HG03469 (cell line): ENCODE data around the gene MMRN2.
"Not testable (repeated sequence)": the region's sequence is repeated elsewhere in the genome, so short reads cannot be mapped to it uniquely, and the experiment has no call there.

ENCODE experiments used
- ATAC-seq: cut with Tn5 transposase; IDR thresholded peaks from one replicate; pipeline ENCODE4 v1.9.1; 2021; ENCODE audit warnings: mild to moderate bottlenecking, moderate library complexity, moderate number of reproducible peaks; ENCODE audit not compliant: unreplicated experiment

The MMRN2 gene

DNA sequence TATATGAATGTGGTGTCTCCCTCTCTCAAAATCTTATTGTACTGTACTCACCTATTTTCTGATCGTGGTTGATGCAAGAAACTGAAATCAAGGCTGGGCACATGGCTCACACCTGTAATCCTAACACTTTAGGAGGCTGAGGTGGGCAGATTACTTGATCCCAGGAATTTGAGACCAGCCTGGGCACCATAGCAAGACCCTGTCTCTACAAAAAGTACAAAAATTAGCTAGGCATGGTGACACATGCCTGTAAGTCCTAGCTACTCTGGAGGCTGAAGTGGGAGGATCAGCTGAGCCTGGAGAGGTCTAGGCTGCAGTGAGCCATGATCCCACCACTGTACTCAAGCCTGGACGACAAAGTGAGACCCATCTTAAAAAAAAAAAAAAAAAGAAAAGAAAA lies 16.0 kb downstream of the MMRN2 start:
- ATAC-seq = no peak

- no peak for ATAC-seq
Observed at GRCh38 chr10:86940677-86941076, 16.7 kb downstream of the MMRN2 start.

DNA sequence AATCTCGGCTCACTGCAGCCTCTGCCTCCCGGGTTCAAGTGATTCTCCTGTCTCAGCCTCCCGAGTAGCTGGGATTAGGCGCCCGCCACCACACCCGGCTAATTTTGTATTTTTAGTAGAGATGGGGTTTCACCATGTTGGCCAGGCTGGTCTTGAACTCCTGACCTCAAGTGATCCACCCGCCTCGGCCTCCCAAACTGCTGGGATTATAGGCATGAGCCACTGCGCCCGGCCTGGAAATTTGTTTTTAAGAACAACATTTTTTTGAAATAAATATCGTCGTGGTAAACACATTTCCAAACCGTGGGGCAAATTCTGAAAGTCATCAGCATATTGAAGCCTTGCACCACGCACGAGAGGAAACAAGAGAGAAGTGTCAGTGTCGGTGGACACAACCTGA lies 17.3 kb downstream of the MMRN2 start:
- ATAC-seq = not testable (repeated sequence)

- ATAC-seq = no peak
Observed at GRCh38 chr10:86938260-86938659, 19.2 kb downstream of the MMRN2 start.

DNA sequence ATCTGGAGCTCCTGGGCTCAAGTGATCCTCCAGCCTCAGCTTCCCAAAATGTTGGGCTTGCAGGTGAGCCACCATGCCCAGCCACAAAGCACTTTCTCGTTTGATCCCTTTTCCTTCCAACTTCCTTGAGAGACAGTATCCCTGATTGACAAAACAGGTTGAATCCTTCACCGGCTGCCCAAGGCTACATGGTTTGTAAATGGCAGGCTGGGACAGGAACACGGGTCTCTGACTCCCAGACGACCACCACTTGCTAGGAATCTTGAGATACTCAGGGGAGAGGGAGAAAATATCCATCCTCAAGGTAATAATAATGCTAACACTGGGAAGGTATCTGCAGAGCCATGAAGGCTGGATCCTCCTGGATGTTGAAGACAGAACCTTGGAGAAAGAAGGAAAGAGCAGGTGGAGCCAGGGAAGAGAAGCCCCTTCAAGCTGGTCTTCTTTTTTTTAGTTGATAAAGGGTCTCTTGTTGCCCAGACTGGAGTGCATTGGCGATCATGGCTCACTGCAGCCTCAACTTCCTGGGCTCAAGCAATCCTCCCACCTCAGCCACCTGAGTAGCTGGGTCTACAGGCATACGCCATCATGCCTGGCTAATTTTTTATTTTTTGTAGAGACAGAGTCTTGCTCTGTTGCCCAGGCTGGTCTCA lies 19.8 kb downstream of the MMRN2 start:
- ATAC-seq = no peak

DNA sequence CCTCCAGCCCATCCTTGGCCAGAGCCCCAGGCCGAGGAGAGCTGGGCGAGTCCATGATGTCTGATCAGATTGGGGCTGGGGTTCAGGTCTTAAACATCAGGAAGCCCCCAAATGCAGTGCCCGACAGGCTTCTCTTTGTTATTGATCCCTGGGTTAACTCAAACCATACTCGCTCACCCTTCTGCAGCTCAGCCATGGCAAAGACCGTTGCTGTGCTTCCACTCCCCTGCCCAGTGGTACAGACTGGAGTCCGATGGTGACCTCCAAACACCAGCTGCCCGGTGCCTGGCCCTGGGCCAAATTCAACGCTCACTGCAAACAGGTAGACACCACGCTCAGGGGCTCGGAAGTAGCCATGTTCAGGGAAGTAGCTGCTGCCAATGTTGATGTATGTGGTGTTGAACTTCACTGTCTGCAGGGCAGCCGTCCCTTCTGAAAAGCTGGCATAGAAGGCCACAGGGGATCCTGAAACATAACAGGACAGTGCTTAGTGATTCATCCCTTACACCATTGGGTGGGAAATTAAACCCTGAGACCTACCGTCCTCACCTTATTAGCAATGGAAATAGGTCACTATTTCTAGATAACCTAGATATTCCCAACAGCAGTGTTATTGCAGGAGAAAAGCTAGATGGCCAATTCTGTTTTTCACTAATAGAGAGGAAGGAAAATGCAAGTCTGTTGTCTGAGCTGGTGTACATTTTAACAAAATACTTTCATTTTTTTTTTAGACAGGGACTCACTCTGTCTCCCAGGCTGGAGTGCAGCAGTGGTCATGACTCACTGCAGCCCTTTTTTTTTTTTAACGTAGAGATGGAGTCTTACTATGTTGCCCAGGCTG lies 20.5 kb downstream of the MMRN2 start:
- no peak for ATAC-seq

- ATAC-seq = not testable (repeated sequence)
Observed at GRCh38 chr10:86934162-86934711, 23.2 kb downstream of the MMRN2 start.

DNA sequence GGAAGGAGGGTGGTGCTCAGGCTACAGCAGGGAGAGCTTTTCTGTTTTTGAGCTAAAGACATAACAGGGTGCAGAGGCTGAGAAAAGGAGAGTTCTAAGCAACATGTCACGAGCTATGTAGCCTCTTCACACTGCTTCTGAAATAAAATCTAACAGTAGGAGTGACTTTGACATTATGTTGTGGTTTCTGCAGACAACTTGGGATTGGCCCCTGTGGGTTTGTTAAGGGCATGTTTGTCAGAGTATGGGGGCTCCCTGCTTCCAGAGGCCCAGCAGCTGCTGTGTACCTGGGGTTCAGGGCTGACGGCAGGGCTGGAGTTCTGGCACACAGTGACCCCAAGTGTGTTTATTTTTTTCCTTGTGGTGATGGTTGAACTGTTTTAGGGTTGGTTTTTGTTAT lies 24.7 kb downstream of the MMRN2 start:
- ATAC-seq = no peak

GRCh38 chr10:86931872-86932271 lies 25.5 kb downstream of the MMRN2 start:
- no peak for ATAC-seq

DNA sequence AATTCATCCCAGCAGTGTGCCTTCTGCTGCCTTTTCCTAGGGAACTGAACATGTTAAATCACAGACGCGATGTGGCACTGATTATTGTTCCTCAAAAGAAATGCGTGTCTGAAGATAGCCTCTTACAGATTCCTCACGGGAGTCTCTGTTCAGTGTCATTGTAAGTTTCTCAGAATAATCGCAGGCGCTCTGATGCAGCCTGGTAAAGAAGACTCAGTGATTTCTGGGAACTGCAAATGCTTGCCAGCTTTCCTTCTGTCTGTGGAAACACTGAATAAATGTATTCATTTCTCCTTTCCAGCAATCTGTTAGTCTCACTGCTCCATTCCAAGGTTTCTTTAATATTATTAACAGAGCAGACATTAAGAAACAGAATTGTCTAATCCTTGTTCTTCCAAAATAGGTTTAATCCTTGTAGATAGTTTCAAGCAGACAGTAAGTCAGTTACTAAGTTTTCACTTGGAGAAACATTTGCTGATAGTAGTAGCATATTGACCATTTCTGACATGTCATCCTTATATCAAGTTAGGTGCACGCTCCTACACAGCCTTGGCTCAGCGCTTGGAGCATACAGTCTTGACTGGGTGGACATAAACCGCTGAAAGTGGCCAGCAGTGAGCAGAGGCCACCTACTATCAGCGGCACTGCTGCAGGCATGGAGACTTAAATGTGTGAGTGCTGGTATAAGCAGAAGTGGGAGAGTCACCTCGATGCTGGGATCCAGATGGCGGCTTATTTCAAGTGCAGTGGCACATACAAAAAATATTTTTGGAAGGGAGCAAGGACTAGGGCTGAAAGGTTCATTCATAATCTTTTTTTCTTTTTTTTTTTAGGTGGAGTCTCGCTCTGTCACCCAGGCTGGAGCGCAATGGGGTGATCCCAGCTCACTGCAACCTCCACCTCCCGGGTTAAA lies 27.7 kb downstream of the MMRN2 start:
- no peak for ATAC-seq

DNA sequence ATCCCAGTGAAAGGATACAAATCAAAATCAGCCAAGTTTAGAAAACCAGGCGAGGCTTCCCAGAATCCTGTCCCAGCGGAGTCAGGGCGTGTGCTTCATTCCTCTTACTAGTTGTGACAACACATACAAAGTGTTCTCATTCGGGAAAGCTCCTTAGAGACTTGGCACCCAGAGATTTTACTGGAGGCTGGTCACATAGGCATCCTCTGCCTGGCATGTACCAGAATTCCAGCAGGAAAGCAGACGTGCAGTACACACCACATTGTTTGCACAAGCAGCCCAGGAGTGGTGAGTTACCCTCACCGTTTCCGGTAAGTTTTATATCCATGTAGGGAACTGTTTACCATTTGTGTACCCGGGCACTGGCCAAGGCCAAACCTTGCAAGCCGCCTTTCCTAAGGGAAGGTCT lies 34.9 kb downstream of the MMRN2 start:
- ATAC-seq = no peak

DNA sequence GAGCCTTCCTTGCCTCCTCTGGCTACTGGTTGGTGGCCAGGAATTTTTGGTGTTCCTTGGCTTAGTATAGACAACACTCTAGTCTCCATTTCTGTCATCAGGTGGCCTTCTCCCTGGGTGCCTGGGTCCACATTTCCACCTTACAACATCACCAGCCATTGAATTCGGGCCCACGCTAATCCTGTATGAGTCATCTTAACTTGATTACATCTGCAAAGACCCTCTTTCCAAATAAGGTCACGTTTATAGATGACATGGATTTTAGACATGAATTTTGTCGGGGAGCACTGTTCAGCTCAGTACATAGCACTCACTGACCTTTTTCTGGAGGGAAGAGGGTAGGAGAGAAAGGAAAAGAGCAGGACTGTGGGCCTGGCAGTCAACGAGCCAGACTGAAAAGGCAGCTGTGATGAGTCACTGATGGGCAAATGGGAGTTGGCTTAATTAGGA lies 39.4 kb downstream of the MMRN2 start:
- ATAC-seq = no peak

- ATAC-seq = no peak
Observed at GRCh38 chr10:86914734-86915133, 42.7 kb downstream of the MMRN2 start.

DNA sequence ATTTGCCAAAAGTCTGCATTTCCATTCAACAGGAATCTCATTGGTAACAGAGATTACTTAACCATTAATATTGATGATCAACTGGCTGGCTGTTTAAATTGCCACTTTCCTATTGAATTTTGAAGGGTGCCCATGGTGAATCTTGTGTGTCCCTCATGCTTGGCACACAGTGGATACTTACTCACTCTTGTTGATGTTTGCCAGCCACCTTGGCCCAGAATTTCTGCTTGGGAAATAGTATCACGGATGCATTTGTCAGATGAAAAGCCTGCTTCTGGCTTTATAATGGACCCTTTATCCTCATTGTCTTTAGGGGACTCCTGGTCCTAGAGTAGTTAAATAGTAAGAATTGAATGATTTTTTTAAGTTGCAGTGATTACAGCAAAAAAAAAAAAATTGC lies 52.0 kb downstream of the MMRN2 start:
- no peak for ATAC-seq

DNA sequence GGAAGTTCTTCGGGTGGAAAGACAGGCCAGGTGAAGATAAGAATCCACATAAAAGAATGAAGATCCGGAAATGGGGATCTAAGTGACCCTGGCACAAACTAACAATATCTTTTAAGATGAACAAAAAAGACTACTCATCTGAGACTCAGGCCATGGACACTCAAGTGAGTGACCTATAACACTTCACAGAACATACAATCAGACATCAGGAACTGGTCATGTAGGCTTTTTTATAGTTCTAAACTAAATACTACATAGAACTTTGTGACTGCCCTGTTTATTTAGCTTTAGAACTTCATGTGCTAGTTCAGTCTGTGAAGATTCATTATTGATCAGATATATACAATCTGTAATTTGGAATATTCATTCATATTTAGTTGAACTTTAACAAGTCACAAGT lies 52.8 kb downstream of the MMRN2 start:
- ATAC-seq = no peak

- no peak for ATAC-seq
Observed at GRCh38 chr10:86900955-86901354, 56.5 kb downstream of the MMRN2 start.

DNA sequence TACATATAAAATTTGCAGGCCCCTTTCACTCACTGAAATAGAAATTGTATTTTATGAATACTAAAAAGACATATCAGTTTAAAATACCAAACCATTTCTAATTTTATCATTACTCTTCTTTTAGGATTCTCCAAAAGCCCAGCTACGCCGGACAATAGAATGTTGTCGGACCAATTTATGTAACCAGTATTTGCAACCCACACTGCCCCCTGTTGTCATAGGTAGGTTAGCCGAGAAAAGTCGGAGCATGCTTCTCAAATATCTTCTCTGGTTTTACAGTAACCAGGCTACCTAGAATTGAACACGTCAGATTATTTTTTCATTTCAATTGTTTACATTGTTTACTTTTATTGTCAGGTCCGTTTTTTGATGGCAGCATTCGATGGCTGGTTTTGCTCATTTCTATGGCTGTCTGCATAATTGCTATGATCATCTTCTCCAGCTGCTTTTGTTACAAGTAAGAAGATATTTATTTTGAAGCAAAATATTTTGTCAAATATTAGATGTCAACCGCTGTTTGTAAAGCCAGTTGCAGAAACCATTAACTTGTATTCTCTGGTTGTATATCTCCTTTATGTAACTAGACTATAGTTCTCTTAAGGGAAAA lies 57.6 kb downstream of the MMRN2 start:
- ATAC-seq = no peak

- ATAC-seq = no peak
Observed at GRCh38 chr10:86899132-86899531, 58.3 kb downstream of the MMRN2 start.

- ATAC-seq = no peak
Observed at GRCh38 chr10:86898511-86898910, 58.9 kb downstream of the MMRN2 start.

DNA sequence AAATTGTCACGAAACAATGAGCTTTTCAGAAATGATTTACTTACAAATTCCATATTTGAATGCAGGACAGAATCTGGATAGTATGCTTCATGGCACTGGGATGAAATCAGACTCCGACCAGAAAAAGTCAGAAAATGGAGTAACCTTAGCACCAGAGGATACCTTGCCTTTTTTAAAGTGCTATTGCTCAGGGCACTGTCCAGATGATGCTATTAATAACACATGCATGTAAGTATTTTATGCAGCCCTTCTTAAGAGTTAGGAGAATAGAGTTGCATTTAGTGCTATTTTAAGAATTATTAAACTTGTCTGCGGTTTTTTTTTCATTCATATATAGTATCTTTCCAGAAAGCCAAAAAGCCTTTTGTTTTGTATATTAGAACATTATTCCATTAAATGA lies 67.4 kb downstream of the MMRN2 start:
- no peak for ATAC-seq
